Adrenal gland (tissue), 12 donors: ENCODE results near the gene CCNI. TPM values are rescaled to one million over a fixed set of nuclear protein-coding genes. Genes with fewer than 3 reads are reported as not detected.

ENCODE experiments used
- DNase-seq, 7 donors: peaks; one replicate each; pipeline ENCODE4 v3.0.0-alpha.2; 2019 to 2020
- H3K27ac ChIP-seq, 5 donors: fragments of 200-600 bp; sonication (generic) in 4 of 5; 1 replicate in 3 of 5; 2 replicates in 2 of 5; pipeline versions ENCODE4 v1.5.1 to v1.8.0; 2016 to 2020; ENCODE audit warnings: mild to moderate bottlenecking in 1 of 5
- H3K27me3 ChIP-seq: fragments of 200-600 bp; 2 replicates; pipeline ENCODE4 v1.8.0; 2021
- H3K36me3 ChIP-seq, 2 donors: fragments of 200-600 bp; replicated peaks in 1 of 2; 1 replicate in 1 of 2; 2 replicates in 1 of 2; pipeline versions ENCODE4 v1.5.1 to v1.8.0; 2018 to 2022
- H3K4me1 ChIP-seq, 2 donors: fragments of 200-600 bp; replicated peaks in 1 of 2; 1 replicate in 1 of 2; 2 replicates in 1 of 2; pipeline versions ENCODE4 v1.5.1 to v1.8.0; 2018 to 2021
- H3K4me3 ChIP-seq, 4 donors: fragments of 200-600 bp; sonication (generic) in 3 of 4; one replicate each; pipeline ENCODE4 v1.5.1; 2016 to 2018
- H3K9me3 ChIP-seq, 3 donors: fragments of 200-600 bp; sonication (generic) in 1 of 3; replicated peaks in 1 of 3; 1 replicate in 2 of 3; 2 replicates in 1 of 3; pipeline versions ENCODE4 v1.5.1 to v1.8.0; 2016 to 2021
- POLR2A ChIP-seq, 2 donors: fragments of 450-650 bp; IDR thresholded peaks; one replicate each; pipeline ENCODE4 v1.6.1; 2017; ENCODE audit warnings: antibody characterized with exemption in 2 of 2, mild to moderate bottlenecking in 2 of 2, moderate library complexity in 1 of 2
- WGBS, 4 donors: extraction: QIAGEN DNeasy Blood & Tissue Kit in 2 of 4; methylation state at CpG; one replicate each; pipeline versions ENCODE4 v1.1.5 to v1.1.7; 2013 to 2017; 5-methylcytosine and 5-hydroxymethylcytosine counted together
- intact Hi-C, 2 donors: fragments of 100-400 bp; cut with DNase I; formaldehyde crosslinking; loops; one replicate each; pipeline versions ENCODE4 v1.14.1 to v1.15.0; 2022 to 2023
- polyA plus RNA-seq, 3 donors: library from polyadenylated mRNA; stranded (reverse); fragments of 200-250 nt in 2 of 3; fragments of 350-450 nt in 1 of 3; fragmentation: Illumina TruSeq in 1 of 3; extraction: RNeasy Lipid Tissue Mini Kit (QIAGEN cat#74804) in 1 of 3; gene quantifications; one replicate each; pipeline ENCODE4 v1.2.3, GENCODE V29; 2013 to 2014
- total RNA-seq, 9 donors: library from RNA; depleted of rRNA in 4 of 9; stranded (reverse); fragments of >200 nt in 4 of 9; fragments of 120-200 nt in 1 of 9; fragmentation: NEBNext Ultra II Directional in 1 of 9; extraction: Animal tissue kit (Norgen Biotek cat#: 25700) in 1 of 9; gene quantifications; one replicate each; pipeline versions ENCODE4 v1.1.0 to v1.2.4, GENCODE V29; 2013 to 2023
- TF ChIP-seq, protein P1 (sequence below), 6 experiments: fragments of 450-650 bp in 4 of 6; fragments of 200-600 bp in 2 of 6; sonication (generic) in 1 of 6; IDR thresholded peaks; 1 replicate in 5 of 6; 2 replicates in 1 of 6; pipeline versions ENCODE4 v1.5.1 to v1.8.0; 2016 to 2021; ENCODE audit warnings: antibody characterized with exemption in 6 of 6, mild to moderate bottlenecking in 2 of 6, moderate library complexity in 1 of 6
- donor health status: healthy with polysubstance abuse.
- donor health status: Bipolar disorder and iron deficiency.
- donor health status: DM: yes; HTN: yes; CAD: no.
- donor health status: DM: no; HTN: no; CAD: no.
- donor health status: DM: no; HTN: no; CAD: no.
- donor health status: DM: yes; HTN: yes; CAD: no.

The CCNI gene
- total and polyA plus RNA-seq, 12 donors: 32.1 to 261 (median 155) TPM

DNA sequence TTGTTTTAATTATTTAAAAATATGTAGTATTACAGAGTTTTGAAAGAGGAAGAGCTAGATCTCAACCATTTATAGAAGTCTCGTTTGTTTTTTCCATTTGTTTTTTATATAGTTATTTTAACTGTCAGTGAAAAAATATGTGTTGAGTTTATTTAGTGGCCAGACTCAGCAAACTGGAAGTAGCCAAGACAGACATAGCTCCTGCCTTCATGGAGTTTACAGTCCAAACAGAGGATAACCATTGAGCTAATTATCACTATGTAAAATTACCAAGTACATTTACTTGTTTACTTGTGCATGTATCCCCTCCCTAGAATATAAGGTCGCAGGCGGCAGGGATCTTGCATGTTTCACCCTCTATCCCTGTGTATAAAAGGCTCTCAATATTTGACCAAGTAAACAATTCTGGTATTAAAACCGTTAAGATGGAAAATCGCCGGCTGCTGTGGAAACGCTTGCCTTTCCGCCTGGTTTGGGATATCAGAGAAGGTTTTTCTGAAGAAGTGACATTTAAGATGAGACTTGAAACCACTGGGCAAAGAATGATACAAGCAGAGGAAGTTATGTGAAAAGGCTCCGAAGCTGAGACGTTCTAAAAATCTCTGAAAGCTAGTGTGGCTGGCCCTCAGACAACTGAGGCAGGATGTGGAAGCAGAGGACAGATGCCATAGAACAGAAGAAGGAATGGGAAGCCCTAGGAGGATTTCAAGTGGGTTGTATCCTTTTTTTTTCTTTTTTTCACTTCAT is 1.3 kb upstream of the CCNI start:
- Histone ChIP-seq H3K4me1 (peaks cover 8 to 36% of the 10 kb centered on the region in 2 donors), H3K27ac (peak overlapping the region in 4 of 5 donors; percentile 96 to 99 (median 98)), H3K27me3 (no peaks in the 10 kb centered on the region), H3K36me3 (no peaks in the 10 kb centered on the region), H3K4me3 (peak overlapping the region in 2 of 4 donors; percentile 86 to 87), H3K9me3 (no peaks in the 10 kb centered on the region)
- DNase-seq: no peak
- 85 to 88% (median 86%) methylated on average over 10 of the region's 10 CpGs for WGBS, 4 donors
- TF ChIP-seq, protein P1, sequence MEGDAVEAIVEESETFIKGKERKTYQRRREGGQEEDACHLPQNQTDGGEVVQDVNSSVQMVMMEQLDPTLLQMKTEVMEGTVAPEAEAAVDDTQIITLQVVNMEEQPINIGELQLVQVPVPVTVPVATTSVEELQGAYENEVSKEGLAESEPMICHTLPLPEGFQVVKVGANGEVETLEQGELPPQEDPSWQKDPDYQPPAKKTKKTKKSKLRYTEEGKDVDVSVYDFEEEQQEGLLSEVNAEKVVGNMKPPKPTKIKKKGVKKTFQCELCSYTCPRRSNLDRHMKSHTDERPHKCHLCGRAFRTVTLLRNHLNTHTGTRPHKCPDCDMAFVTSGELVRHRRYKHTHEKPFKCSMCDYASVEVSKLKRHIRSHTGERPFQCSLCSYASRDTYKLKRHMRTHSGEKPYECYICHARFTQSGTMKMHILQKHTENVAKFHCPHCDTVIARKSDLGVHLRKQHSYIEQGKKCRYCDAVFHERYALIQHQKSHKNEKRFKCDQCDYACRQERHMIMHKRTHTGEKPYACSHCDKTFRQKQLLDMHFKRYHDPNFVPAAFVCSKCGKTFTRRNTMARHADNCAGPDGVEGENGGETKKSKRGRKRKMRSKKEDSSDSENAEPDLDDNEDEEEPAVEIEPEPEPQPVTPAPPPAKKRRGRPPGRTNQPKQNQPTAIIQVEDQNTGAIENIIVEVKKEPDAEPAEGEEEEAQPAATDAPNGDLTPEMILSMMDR (IDR thresholded peaks at IDR 0.05): no peak
- no peak for TF ChIP-seq POLR2A (IDR thresholded peaks at IDR 0.05)
- intact Hi-C loops: no loop called here

DNA sequence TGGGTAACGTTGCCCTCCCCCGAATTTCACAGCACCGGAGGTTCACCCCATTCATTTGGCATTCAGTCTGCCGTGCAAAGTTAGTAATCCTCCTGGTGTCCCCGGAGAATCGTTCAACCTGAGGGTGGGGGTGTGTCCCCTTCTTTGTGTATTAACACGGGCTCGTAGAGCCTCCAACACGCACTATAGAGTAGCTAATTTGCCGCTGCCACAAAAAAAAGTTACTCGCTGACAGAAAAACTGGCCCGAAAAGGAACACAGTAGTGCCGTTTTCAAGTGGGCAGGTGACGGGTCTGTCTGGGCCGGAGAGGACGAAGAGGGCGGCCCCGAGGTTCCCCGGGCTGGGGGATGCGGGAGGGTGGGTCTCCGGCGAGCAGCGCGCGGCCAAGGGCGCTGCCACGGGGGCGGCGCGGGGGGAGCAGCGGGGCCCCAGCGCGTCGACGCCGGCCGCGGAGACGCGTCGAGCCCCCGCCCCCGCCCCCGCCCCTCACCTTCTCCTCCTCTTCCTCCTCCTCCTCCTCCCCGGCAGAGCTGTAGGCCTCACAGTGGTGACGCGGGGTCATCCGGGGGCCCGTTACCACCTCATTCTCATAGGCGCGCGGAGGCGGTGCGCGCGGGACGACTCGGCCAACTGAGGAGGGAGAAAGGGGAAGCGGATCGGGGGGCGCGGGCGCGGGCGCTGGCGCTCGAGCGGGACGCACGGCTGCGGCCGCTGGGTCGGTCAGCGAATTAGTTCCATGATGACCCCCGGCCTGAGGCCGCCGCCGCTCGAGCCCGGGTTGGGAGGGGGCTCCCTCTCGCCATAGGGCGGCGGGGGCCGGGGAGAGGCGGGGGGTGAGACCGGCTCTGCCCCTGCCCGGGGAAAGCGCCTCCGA is 571 bp downstream of the CCNI start:
- Histone ChIP-seq H3K4me1 (peaks cover 8 to 54% of the 10 kb centered on the region in 2 donors), H3K27me3 (no peaks in the 10 kb centered on the region), H3K9me3 (no peaks in the 10 kb centered on the region), H3K36me3 (no peaks in the 10 kb centered on the region), H3K27ac (peak overlapping the region; percentile 96 to 100 (median 98)), H3K4me3 (peak overlapping the region; percentile 86 to 100 (median 90))
- intact Hi-C loops: no loop called here
- WGBS, 4 donors: 0 to 1% (median 1%) methylated on average over 10 to 87 of the region's 89 CpGs
- TF ChIP-seq, protein P1 (IDR thresholded peaks at IDR 0.05): no peak
- TF ChIP-seq POLR2A (IDR thresholded peaks at IDR 0.05): peak; percentile 40 to 65
- DNase-seq: peak; percentile 80 to 89 (median 83)

DNA sequence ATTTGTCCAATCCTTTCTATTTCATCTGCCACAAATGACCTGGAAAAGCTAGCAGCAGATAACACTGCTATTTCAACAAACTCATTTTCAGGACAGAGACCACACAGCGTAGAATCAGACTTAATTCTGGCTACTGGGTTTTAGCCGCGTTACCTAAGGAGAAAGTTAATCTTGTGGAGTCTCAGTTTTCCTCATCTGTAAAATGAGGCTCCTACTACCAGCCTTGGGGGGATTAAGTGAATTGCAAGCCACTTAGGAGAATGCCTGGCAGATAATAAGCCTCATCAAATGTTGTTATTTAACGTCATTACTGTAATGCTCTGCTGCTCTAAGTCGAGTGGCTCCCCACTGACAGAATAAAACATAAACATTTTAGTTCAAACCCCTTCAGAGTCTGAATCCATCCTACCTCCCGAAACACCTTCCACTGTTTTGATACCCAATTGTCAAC is 1.4 kb downstream of the CCNI start:
- Histone ChIP-seq H3K9me3 (no peaks in the 10 kb centered on the region), H3K36me3 (no peaks in the 10 kb centered on the region), H3K4me1 (peaks cover 8 to 61% of the 10 kb centered on the region in 2 donors), H3K27me3 (no peaks in the 10 kb centered on the region), H3K27ac (peak overlapping the region in 4 of 5 donors; percentile 96 to 99 (median 98)), H3K4me3 (peak overlapping the region in 2 of 4 donors; percentile 86 to 87)
- TF ChIP-seq POLR2A (IDR thresholded peaks at IDR 0.05): no peak
- TF ChIP-seq, protein P1 (IDR thresholded peaks at IDR 0.05): no peak
- DNase-seq: no peak
- 2 to 6% (median 3%) methylated on average over 6 of the region's 6 CpGs for WGBS, 4 donors
- intact Hi-C loops: no loop called here

DNA sequence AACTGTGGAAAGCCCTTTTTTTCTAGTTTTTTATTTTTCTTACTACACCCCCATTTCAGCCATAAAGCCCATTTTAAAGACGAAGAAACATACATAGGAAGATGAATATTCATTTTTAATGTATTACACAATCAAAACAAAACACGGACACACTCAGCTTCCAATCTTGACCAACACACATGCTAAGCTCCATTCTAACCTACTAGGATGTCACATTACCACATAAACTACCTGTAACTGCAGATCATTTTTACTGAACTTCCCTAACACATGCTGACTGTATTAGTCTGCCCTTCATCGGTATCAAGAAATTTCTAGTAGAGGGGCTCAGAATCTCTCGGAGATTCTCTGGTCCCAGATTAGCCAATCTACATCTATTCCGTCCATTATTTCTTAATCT is 1.8 kb downstream of the CCNI start:
- intact Hi-C loops: no loop called here
- Histone ChIP-seq H3K4me1 (peaks cover 8 to 64% of the 10 kb centered on the region in 2 donors), H3K27me3 (no peaks in the 10 kb centered on the region), H3K9me3 (no peaks in the 10 kb centered on the region), H3K27ac (peak overlapping the region in 4 of 5 donors; percentile 96 to 99 (median 98)), H3K4me3 (peak overlapping the region in 2 of 4 donors; percentile 86 to 87), H3K36me3 (no peaks in the 10 kb centered on the region)
- WGBS, 4 donors: 1 to 7% (median 5%) methylated on average over 5 of the region's 5 CpGs
- no peak for TF ChIP-seq POLR2A (IDR thresholded peaks at IDR 0.05)
- TF ChIP-seq, protein P1 (IDR thresholded peaks at IDR 0.05): no peak
- DNase-seq: no peak
